Activated CD8-positive, alpha-beta memory T cell treated with anti-CD3 and anti-CD28 coated beads for 4 hours (primary cell): Measurements from ENCODE around the gene PSMC2.

ENCODE experiments used
- DNase-seq, 2 donors: peaks; one replicate each; pipeline ENCODE4 v3.0.0-alpha.2; 2020; ENCODE audit warnings: low read depth in 2 of 2

PSMC2 gene

DNA sequence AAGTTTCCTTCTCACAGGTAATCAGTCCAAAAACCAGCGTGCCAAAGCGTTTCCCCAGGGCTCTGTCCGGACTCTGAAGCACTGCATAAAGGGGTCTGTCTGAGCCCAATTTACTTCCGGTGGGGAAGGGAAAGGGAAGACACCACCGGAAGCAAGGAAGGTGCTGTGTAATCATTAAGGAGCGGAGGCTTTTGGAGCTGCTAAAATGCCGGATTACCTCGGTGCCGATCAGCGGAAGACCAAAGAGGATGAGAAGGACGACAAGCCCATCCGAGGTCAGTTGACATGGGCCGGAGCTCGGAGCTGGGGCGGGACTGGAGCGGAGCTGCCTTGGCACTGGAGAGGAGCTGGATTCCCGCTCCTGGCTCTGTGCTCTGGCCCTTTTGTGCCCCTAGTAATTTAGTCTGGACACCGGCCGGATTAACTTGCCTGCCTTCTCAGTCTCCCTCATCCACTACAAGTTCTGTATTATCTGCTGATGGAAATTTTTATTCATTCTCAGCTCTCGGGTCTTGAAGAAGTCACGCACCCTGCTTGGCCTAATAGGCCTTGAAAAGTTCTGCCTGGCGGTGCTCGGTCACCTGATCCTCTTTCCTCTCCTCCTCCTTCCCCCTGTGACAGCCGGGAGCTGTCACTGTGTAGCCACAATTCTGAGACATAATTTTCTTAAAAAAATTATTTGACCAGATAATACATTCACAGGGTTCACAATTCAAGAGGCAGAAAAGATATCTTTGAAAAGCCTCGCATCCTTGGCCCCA lies at the start of gene PSMC2:
TSS of gene PSMC2 (plus strand) at position 137 of the 761 bp plus-strand sequence. CDS start at position 206, 69 bp downstream.
- peak; percentile 65 to 75 for DNase-seq

DNA sequence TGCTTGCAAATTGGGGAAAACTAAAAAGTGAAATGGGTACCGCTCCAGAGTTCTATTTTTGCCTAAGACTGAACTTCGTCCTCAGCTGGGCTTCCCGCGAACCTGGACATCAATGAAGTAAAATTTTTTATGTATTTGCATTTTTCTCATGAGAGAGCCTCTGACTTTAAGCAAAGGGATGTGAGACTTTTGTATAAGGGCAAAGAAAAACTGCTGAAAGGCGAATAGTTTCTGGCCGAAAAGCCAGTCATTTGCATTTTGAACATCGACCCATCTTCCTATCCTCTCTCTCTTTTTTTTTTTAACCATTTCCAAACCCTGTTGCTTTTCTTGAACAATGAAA lies 49.6 kb upstream of the PSMC2 start:
- DNase-seq = no peak

DNA sequence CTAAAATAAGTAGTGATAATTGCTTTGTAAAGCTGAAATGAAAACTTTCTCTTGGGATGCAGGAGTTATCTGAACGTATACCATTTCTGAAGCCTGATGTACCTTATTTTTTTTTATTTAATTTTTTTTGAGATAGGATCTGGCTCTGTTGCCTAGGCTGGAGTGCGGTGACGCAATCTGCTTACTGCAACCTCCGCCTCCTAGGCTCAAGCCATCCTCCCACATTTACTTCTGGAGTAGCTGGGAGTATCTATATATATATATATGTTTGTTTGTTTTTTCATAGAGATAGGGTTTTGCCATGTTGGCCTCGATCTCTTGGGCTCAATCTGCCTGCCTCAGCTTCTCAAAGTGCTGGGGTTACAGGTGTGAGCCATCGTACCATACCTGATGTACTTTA lies 47.8 kb upstream of the PSMC2 start:
- no peak for DNase-seq

DNA sequence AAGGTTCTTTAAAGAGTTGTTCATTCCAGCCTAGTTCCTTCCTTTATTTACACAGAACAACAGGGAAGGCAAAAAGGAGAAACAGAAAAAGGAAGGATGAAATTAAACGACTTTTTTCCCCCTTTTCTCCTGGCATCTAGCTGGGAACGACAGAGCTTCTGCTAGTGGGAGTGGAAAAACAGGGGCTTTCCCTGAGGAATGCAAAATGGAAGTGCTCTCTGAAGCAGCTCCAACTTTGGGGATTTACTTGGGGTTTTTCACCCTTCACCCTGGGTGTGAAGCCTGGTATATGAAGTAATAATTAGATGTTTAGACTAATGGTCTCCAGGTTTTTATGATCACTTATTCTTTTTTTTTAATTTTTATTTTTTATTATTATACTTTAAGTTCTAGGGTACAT lies 46.0 kb upstream of the PSMC2 start:
- DNase-seq = no peak

DNA sequence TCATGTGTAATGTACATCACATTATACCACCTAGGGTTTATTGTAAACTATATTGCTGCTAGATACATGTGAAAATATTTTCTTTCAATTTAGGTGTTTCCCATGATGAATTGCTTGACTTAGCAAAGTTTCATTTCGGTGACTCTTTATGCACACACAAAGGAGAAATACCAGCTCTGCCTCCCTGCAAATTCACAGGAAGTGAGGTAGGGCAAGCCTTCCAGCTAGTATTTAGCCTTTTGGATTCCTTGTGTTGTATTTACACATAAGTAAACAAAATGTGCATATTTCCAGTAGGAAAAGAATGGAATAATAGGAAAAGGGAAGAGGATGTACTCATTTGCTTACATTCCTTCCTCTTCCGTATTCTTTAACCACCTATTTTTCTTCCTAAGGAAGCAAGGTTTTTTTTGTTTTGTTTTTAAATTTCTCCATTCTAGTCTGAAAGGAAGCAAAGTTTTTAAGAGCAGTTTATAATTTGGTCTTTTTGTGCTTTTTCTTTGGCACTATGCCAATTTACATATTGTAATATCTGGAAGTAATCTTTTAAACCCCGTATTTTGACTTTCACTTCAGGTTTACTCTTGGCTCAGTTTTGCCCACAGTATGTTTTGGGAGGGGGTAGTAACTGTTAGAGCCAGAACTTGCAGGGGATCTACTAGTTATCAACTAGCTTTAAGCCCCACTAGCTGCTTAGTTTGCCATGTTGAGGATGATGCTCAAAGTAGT lies 39.8 kb upstream of the PSMC2 start:
- no peak for DNase-seq

DNA sequence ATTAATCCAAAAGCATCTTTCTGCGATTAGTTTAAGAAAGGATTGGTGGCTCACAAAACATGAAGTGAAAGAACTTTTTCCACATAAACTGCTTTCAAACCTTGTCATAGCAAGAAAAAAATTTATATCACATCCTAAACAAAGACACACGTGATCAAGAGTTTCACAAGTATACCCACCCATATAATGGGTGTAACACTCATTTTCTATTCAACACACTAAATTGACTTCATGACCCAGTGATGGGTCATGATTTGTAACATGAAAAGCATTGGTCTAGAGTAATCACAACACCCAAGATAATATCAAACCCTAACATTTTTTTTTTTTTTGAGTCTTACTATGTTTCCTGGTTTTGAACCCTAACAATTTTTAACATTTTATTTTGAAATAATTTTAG lies 32.6 kb upstream of the PSMC2 start:
- DNase-seq = no peak

DNA sequence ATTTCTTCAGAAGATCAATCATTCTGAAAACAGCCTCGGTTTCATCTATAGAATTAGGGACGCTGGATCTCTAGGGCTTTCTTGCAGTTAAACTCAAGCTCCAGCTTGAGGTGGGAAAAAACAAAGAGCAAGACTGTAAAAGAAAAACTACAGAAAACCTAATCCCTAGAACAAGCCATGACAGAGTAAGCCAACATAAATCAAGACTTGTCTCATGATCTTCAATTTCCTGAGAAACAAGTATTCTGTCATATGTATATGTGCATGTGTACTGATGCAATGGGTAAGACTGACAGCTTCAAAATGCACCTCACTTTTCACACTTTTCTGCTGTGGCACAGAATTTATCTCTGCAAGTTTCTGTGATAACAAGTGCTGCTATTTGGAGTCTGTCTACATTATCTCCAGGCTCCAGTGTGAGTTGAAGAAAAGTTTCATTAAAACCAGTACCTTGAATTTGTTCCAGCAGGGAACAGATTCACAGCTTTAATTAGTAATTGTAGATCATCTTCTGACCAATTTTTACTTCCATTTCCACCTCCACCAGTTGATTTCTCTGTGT lies 31.0 kb upstream of the PSMC2 start:
- DNase-seq = no peak

DNA sequence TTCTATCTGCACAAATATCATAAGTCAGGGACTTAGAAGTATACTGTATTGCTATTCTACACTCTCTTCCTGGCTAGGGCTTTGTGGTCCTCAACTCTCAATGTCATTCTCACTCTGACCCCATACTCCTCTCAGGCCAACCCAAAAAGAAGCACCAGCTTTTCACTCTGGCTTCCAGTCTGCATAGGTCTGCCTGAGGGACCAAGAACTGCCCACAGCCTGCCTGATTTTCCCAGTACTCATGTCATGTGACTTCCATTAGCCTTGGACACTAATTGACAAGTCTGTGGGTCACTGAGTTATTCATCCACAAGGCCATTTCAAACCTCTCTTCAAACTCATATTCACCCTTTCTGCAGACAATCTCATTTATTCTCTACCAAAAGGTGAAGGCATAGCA lies 30.4 kb upstream of the PSMC2 start:
- no peak for DNase-seq

DNA sequence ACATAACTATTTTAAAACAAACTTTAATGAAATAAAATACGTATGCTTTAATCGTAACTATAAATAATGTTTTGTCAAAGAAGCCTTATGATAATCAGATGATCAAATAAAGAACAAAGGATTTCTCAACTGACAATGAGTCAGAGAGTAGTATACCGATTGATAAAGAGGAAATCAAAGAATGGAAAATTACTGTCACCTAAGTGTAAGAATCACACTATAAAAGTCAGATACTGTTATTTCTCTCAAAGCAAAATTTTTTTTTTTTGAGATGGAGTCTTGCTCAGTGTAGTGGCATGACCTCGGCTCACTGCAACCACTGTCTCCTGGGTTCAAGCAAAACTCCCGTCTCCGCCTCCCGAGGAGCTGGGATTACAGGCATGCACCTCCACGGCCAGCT lies 21.7 kb upstream of the PSMC2 start:
- DNase-seq = no peak

DNA sequence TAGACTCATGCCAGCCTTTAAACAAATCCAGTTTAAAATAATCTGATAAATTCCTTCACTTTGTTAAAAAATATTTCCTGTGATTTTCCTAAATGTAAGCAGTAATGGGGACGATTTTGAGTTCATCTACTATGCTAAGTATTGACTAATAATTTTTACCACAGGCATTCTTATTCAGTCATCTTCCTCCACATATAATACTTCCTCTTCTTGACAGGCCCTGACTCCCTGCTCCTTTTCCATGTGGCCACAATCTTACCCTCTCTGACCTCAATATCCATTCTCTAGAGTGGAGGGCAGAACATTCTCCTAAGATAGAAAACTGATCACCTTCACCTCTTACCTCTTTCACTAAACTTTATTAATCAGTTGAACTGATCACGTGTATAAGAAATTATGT lies 10.7 kb upstream of the PSMC2 start:
- DNase-seq = no peak

DNA sequence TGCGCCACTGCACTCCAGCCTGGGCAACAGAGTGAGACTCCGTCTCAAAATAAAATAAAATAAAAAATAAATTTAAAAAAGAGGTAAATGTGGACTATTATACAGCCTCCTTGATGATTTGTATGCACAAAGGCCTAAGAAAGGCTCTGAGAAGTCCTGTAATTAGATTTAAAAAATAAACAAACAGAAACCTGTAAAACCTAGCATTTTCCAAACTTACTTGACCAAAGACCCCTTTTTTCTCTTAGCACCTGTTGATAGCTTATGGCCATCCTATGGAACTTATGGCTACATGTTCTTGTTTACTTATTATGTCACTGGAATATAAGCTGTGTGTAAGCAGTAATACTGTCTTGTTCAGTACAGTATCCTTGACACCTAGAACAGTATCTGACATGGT lies 8.6 kb upstream of the PSMC2 start:
- DNase-seq = no peak

DNA sequence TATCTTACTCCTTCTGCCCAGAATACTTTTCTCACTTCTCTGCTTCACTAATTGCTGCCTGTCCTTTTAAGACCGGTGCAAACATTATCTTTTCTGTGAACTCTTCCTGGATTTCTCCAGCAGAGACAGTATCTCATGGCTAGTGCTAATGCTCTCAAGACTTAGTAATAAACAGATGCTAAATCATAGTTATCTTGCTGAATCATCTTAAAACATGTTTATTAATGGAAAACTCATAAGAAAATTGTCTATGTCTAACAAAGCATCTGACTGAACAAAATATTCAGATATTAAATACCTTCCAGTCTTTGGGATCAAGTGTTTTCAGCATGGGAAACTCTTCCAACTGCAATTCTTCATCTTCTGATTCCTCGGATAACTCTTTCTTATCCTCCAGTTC lies 6.0 kb upstream of the PSMC2 start:
- no peak for DNase-seq

DNA sequence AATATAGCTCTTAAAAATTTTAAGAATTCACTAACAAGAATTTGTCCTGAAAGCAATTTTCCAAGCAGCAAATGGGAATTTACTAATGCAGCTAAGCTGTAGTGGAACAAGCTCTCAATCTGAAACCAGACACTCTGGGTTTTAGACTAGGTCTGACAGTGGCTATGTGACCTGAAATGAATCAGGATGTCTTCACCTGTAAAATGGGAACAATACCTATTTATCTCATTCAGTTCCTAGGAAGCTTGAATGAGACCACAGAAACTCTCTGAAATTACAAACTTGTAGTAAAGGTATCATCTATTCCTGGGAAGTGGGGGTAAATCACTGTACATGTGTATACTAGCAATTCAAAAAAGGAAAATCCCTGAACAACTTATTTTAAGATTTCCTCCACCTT lies 4.1 kb upstream of the PSMC2 start:
- no peak for DNase-seq

DNA sequence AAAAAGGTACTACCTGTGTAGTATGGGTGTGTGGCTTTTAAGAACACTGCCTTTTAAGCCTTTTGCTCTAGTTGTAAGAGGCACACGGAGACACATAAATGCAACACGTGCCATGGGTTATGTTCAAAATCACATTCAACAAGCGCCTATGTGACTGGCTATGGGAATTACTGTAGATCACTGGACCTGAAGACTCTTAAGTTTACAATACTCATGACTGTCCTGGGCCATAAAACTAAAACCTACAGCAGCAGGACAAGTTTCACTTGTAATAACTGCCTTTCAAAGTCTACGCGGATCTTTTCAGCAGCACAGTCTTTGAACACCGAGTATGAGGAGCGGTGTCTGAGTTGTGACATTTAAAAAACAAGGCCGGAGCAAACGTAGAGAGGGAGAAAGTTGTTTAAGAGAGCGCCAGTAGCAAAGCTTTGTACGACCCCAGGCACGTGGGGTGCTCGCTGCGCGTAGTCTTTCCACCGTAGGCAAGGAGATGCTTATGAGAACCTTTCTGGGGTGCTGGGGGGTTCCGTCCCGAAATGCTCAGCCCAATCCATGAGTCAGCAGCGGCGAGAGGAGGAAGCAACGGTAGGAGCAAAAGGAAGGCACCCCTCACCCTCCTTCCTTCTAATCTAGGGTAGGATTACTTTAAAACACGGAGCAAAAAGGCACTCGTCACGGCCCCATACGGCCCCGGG lies 3.5 kb upstream of the PSMC2 start:
- DNase-seq = peak in 1 of 2 donors; percentile 13

DNA sequence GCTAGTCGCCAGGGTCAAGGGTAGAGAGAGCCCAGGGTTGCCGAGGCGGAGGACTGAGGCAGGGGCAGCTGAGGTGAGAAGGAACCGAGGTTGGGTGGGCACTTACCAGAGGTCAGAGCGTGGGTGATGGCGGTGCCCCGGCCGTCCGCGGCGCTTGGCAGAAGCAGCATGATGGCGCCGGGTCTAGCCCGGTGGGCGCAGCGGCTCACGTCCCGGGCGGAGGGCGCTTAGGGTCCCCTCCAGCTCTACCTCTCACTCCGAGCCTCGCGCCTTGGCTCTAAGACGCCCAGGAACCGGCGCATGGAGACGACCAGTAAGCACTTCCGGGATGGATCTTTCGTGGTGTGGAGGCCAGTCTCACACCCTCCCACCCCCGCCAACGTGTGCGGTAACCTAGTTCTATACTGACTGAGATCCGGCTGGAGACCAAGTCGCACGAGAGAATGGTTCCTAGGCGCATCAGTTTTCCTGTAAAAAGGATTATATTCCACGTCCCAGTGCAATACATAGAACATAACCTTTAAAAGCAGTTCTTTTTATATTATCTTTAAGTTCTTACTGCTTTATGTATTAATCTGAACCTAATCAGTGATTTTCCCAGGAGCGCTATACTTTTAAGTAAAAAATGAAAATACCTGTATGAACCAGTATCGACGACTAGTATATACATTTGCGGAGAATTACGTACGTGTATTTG lies 2.8 kb upstream of the PSMC2 start, which contains the start of gene DNAJC2:
TSS of gene DNAJC2 (minus strand) at position 315 of the 697 bp plus-strand sequence. CDS start at position 170, 145 bp downstream.
- peak; percentile 75 to 77 for DNase-seq

DNA sequence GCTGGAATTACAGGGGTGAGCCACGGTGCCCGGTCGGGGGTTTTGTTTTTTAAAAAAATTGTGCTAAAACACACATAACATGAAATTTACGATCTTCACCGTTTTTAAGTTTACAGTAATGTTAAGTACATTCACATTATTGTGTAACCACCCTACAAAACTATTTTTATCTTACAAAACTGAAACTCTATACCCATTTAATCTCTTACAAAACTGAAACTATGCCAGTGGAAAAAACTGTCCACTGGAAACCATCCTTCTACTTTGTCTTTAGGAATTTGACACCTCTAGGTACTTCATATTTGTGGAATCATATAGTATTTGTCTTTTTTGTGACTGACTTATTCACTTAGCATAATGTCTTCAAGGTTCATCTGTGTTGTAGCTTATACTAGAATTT lies 1.0 kb upstream of the PSMC2 start:
- no peak for DNase-seq

DNA sequence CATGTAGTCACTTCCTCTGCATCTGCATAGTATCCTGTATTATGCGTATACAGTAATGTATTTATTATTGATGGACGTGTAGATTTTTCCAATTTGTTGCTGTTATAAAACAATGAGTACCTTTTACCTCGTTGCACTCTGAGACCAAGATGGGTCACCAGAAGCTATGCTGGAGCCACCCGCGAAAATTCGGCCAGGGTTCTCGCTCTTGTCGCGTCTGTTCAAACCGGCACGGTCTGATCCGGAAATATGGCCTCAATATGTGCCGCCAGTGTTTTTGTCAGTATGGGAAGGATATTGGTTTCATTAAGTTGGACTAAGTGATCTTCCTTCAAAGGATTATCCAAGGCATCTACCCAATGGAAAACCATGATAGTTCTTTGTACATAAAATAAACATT lies 1.0 kb downstream of the PSMC2 start:
- no peak for DNase-seq

DNA sequence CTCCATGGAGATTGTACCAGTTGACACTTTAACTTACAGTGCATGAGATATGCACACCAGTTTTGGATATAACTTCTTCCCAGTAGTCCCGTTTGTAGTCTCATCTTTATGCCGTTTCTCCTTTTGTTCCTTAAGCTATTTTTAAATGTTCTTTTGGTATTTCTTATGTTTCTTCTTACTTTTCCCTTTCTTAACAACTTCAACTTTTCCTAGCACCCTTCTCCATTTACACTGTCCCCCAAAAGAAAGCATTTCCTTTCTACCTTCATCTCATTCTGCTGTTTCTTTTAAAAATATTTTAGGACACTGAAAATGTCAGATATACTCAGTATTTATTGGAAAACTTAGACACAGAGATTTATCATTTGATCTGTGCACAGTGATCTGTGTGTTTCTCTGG lies 1.5 kb downstream of the PSMC2 start:
- no peak for DNase-seq

DNA sequence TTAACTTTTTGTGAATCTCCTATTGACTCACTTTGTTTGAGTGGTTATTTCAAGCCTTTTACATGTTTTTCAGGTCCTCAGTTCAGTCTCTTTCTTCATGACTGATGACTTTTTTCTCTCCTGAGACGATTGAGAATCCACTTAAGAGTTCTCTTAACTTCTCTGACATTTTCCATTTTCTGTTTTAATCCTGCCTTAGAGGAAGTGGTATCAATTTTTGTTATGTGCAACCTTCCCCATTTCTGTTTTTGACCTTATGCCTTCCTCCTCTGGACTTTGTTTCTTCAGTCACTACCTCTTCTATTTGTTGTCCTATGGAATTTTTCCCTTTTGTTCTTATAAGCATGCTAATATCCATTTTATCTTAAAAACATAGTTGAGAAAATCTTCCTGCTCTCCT lies 2.4 kb downstream of the PSMC2 start:
- DNase-seq = no peak

DNA sequence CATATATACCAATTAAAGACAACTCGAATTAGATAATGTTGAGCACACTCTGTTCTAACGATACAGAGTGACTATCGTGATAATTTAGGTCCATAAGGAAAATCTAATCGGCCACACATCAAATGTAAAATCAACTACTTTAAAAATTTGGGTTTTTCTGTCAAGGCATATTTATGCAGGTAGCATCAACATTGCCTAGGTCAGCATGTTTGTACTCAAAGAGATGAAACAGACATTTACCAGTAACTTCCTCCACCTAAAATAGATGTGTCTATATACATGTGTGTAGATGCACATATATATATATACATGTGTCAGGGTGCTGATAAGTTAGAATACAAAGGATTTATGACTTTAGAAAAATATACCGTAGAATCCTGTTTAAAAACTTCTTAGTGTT lies 22.0 kb downstream of the PSMC2 start:
- no peak for DNase-seq

DNA sequence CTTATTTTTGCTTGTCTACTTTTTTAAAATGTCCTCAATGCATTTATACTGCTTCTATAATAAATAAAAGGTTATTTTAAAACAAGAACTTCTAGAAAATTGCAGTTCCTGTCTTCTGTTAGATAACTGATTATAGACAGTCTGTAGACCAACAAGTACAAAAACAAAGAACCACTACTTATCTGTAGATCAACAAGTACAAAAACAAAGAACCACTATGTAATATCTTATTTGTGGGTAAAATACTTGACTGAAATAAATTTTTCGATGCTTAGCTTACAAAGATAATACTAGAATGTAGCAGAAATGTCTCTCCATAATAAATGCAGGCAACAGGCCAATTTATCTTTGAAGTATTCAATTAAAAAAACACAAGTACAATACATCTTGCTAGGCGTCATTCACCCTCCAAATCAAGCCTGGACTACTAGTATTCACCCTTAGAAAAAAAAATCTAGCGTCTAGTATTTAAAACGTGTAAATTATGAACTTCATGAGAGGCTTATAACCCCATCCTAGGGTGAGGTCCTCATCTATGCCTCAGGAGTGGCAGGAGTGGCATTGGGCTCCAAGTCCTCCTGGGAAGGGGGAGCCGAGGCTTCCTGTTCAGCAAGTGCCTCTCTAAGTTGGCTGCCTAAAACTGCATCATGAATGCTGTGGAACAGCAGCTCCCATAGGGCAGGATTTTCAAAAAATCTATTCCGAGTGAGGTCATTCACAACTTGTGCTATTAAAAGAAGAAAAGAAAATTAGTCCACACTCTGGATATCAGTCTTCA lies 26.6 kb downstream of the PSMC2 start:
- DNase-seq = no peak
